ENCODE results near the gene LPIN3.

Gene LPIN3

GRCh38 chr20:41362748-41363140, 22.1 kb downstream of the LPIN3 start:
- H3K4me3 ChIP-seq (ENCODE audit: low read depth, low read length): no peak overlapping the region
- TF ChIP-seq, protein P1, sequence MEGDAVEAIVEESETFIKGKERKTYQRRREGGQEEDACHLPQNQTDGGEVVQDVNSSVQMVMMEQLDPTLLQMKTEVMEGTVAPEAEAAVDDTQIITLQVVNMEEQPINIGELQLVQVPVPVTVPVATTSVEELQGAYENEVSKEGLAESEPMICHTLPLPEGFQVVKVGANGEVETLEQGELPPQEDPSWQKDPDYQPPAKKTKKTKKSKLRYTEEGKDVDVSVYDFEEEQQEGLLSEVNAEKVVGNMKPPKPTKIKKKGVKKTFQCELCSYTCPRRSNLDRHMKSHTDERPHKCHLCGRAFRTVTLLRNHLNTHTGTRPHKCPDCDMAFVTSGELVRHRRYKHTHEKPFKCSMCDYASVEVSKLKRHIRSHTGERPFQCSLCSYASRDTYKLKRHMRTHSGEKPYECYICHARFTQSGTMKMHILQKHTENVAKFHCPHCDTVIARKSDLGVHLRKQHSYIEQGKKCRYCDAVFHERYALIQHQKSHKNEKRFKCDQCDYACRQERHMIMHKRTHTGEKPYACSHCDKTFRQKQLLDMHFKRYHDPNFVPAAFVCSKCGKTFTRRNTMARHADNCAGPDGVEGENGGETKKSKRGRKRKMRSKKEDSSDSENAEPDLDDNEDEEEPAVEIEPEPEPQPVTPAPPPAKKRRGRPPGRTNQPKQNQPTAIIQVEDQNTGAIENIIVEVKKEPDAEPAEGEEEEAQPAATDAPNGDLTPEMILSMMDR (IDR thresholded peaks at IDR 0.05; ENCODE audit: low read depth, low read length): no peak

DNA sequence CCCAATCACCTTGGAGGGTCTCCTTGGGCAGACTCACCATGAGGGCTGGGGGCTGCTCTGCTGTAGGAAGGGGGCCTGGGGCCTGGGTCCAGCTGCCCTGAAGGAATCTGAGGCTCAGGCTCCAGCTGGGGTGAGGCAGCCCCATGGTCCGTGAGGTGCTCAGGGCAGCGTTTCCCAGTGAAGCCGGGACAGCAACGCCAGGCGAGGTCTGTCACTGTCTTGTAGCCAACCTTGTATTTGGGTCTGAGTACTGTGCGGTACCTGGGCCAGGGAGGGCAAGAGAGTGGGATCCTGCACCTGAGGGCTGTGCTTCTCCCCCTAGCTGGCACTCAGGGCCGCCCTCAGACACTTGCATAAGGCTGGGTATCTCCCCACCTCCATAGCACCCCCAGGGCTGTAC, 23.0 kb downstream of the LPIN3 start:
- TF ChIP-seq, protein P1 (IDR thresholded peaks at IDR 0.05; ENCODE audit: low read depth, low read length): no peak
- no peak overlapping the region for H3K4me3 ChIP-seq (ENCODE audit: low read depth, low read length)

GRCh38 chr20:41364236-41364855, 23.7 kb downstream of the LPIN3 start:
- H3K4me3 ChIP-seq (ENCODE audit: low read depth, low read length): no peak overlapping the region
- TF ChIP-seq, protein P1 (IDR thresholded peaks at IDR 0.05; ENCODE audit: low read depth, low read length): no peak

GRCh38 chr20:41364967-41365765, 24.5 kb downstream of the LPIN3 start:
- no peak overlapping the region for H3K4me3 ChIP-seq (ENCODE audit: low read depth, low read length)
- TF ChIP-seq, protein P1 (IDR thresholded peaks at IDR 0.05; ENCODE audit: low read depth, low read length): no peak

DNA sequence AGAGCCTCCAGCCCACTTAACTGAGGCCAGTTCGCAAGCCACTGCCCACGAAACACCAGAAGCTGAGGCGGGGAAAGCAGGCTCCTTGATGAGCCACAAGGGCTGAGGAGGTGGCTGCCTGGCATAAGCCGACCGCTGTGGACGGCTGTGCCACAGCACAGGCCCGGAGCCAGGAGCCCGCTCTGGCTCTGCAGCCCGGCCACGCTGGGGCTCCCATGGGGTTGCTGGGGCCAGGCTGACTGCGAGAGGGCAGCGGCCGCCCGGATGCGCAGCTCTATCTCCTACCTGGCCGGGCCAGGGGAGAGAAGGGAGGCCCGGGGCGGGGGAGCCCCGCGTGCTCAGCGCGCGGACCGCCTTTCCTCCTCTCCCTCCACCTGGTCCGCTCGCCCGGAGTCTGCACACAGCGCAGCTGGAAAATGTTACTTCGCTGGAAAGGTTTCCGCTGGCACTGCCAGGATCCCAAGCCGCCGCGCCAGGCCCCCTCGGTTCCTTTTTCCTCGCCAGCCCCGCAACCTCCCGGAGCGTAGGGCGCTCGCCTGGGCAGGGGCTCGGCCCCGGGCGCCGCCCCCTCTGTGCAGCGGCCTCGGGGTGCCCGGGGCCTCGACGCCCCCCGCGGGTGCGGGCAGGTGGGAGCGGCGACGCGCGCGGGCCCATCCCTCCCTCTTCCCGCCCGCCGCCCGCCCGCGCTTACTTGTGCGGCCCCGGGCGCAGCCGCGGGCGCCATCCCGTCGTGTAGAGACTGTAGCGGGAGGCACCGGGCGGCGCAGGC, 25.3 kb downstream of the LPIN3 start:
- TF ChIP-seq, protein P1 (IDR thresholded peaks at IDR 0.05; ENCODE audit: low read depth, low read length): no peak
- H3K4me3 ChIP-seq (ENCODE audit: low read depth, low read length): no peak overlapping the region

DNA sequence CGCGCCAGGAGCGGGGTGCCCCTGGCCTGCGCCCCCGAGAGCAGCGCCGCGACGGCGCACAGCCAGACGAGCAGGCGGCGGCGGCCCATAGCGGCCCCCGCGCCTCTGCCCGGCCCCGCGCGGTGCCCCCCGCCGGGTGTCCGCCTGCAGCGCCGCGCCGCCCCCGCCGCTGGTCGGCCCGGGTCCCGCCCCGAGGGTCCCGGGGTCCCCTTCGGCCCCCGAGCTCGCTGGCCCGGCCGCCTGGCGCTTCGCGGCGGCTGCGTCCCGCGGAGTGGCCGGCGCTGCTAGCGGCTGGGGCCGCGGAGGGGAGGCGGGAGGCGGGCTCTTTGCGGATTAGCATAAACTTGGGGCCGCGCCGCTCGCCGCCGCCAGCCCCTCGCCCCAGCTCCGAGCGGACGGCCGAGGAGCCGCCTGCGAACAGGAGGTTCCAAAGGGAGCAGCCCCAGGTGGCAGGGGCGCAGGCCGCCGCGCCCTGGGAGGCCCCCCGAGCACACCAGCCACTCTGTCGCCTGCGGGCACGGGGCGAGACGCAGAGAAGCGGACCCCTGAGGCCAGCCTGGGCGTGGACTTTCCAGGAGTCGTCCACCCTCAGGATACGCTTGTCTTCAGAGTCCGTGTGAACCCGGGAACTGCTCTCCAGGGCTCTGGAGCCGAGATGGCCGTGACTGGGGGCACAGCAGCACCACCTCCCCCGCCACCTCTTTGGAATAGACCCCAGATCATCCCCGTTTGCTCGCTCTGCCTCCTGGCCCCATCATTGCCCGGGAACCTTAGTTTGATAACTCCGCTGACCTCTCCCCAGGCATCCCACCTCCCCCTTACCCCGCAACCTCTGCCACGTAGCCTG, 26.1 kb downstream of the LPIN3 start, which contains the start of gene EMILIN3:
TSS of gene EMILIN3 (minus strand) at position 273 of the 847 bp plus-strand sequence. CDS start at position 89, 184 bp downstream.
- TF ChIP-seq, protein P1 (IDR thresholded peaks at IDR 0.05; ENCODE audit: low read depth, low read length): no peak
- H3K4me3 ChIP-seq (ENCODE audit: low read depth, low read length): no peak within 1 kb of the TSS

All from WI38 (cell line).